B cell (primary cell): ENCODE measurements around the gene DEDD2. TPM values are rescaled to one million over a fixed set of nuclear protein-coding genes. Genes with fewer than 3 reads are reported as not detected.

Experiments
- ATAC-seq: fragments of 200-7000 bp; cut with Tn5 transposase; one replicate; pipeline ENCODE4 v1.10.0; 2021; ENCODE audit warnings: low read depth, mild to moderate bottlenecking, moderate number of reproducible peaks, moderate library complexity
- CTCF ChIA-PET: fragments of 350-600 bp; sonication (Branson Sonifier 250); formaldehyde crosslinking; loops from one replicate; lab custom pipeline; 2021; ENCODE audit warnings: antibody characterized with exemption, inconsistent platforms; lab: Charles Lee
- POLR2A ChIA-PET: fragments of 350-600 bp; sonication (Branson Sonifier 250); formaldehyde crosslinking; loops from one replicate; lab custom pipeline; 2021; ENCODE audit warnings: antibody characterized with exemption; lab: Charles Lee
- DNase-seq: peaks from one replicate; pipeline ENCODE4 v3.0.0; 2013
- H2AFZ ChIP-seq: 2 replicates; pipeline ENCODE4 v1.6.1; 2012; ENCODE audit warnings: mild to moderate bottlenecking, low read depth, low read length; ENCODE audit not compliant: insufficient read depth, poor library complexity, severe bottlenecking
- H3K27ac ChIP-seq, 2 donors: 1 replicate in 1 of 2; 2 replicates in 1 of 2; pipeline ENCODE4 v1.5.1; 2012 to 2013; ENCODE audit warnings: low read length in 2 of 2, mild to moderate bottlenecking in 2 of 2, moderate library complexity in 1 of 2
- H3K27me3 ChIP-seq, 4 experiments: fragments of 200-600 bp in 1 of 4; sonication (generic) in 1 of 4; replicated peaks in 1 of 4; 1 replicate in 2 of 4; 2 replicates in 2 of 4; pipeline versions ENCODE4 v1.6.1 to v1.7.0; 2013 to 2016; ENCODE audit warnings: low read length in 3 of 4, mild to moderate bottlenecking in 2 of 4, mixed read lengths in 1 of 4, moderate library complexity in 1 of 4; ENCODE audit not compliant: insufficient read depth in 4 of 4, control insufficient read depth in 3 of 4; ENCODE audit errors: control extremely low read depth in 1 of 4
- H3K36me3 ChIP-seq, 2 experiments: replicated peaks in 1 of 2; 1 replicate in 1 of 2; 2 replicates in 1 of 2; pipeline versions ENCODE4 v1.6.1 to v1.7.1; 2013; ENCODE audit warnings: low read length in 1 of 2; ENCODE audit not compliant: insufficient read depth in 2 of 2, control insufficient read depth in 1 of 2; ENCODE audit errors: control extremely low read depth in 1 of 2, extremely low read depth in 1 of 2
- H3K4me1 ChIP-seq, 2 donors: fragments of 200-600 bp in 1 of 2; sonication (generic) in 1 of 2; 1 replicate in 1 of 2; 2 replicates in 1 of 2; pipeline versions ENCODE4 v1.5.1 to v1.6.1; 2013 to 2017; ENCODE audit warnings: low read length in 2 of 2; ENCODE audit not compliant: control insufficient read depth in 2 of 2, insufficient read depth in 2 of 2
- H3K4me2 ChIP-seq: replicated peaks from 2 replicates; pipeline ENCODE3; 2012; ENCODE audit warnings: mild to moderate bottlenecking, low read depth, low read length; ENCODE audit not compliant: poor library complexity, severe bottlenecking
- H3K4me3 ChIP-seq, 5 experiments: fragments of 200-600 bp in 1 of 5; sonication (generic) in 1 of 5; 1 replicate in 3 of 5; 2 replicates in 2 of 5; pipeline versions ENCODE4 v1.5.1 to v1.7.0; 2011 to 2016; ENCODE audit warnings: low read length in 4 of 5, mild to moderate bottlenecking in 4 of 5, low read depth in 2 of 5, control low read depth in 1 of 5, moderate library complexity in 1 of 5; ENCODE audit not compliant: insufficient read depth in 1 of 5; ENCODE audit errors: control extremely low read depth in 1 of 5, extremely low read depth in 1 of 5
- H3K79me2 ChIP-seq: fragments of 200-600 bp; sonication (generic); one replicate; pipeline ENCODE4 v1.6.0; 2016; ENCODE audit warnings: low read length; ENCODE audit not compliant: control insufficient read depth, insufficient read depth
- H3K9ac ChIP-seq: fragments of 200-600 bp; sonication (generic); 2 replicates; pipeline ENCODE4 v1.6.1; 2017; ENCODE audit warnings: mild to moderate bottlenecking, low read length, moderate library complexity
- H3K9me3 ChIP-seq, 3 donors: one replicate each; pipeline versions ENCODE4 v1.6.1 to v1.7.1; 2013; ENCODE audit warnings: low read length in 2 of 3; ENCODE audit not compliant: control insufficient read depth in 2 of 3, insufficient read depth in 1 of 3; ENCODE audit errors: control extremely low read depth in 1 of 3
- H4K20me1 ChIP-seq: 2 replicates; pipeline ENCODE4 v1.6.0; 2012; ENCODE audit warnings: mild to moderate bottlenecking, low read length; ENCODE audit not compliant: insufficient read depth, control insufficient read depth, poor library complexity, severe bottlenecking
- H3K27ac Mint-ChIP-seq: one replicate; pipeline ENCODE4 v1.8.0; 2021; ENCODE audit warnings: mixed read lengths
- H3K27me3 Mint-ChIP-seq: one replicate; pipeline ENCODE4 v1.8.0; 2021; ENCODE audit warnings: mixed read lengths
- H3K4me1 Mint-ChIP-seq: one replicate; pipeline ENCODE4 v1.8.0; 2021; ENCODE audit warnings: mixed read lengths
- H3K4me3 Mint-ChIP-seq: one replicate; pipeline ENCODE4 v1.8.0; 2021; ENCODE audit warnings: mixed read lengths
- H3K9me3 Mint-ChIP-seq: one replicate; pipeline ENCODE4 v1.8.0; 2022; ENCODE audit warnings: mixed read lengths; ENCODE audit not compliant: insufficient read depth
- CTCF ChIP-seq: fragments of 200-600 bp; IDR thresholded peaks from one replicate; pipeline ENCODE4 v1.8.0; 2022; ENCODE audit warnings: antibody characterized with exemption, mild to moderate bottlenecking
- EZH2 ChIP-seq: IDR thresholded peaks from 2 replicates; pipeline ENCODE4 v1.6.1; 2012; ENCODE audit warnings: borderline replicate concordance, low read depth, mild to moderate bottlenecking, moderate library complexity, low read length; ENCODE audit not compliant: insufficient read depth, poor library complexity, severe bottlenecking
- WGBS: methylation state at CpG from one replicate; pipeline ENCODE4 v1.1.5; 2013; ENCODE audit warnings: missing lambda C conversion rate; ENCODE audit not compliant: insufficient coverage; 5-methylcytosine and 5-hydroxymethylcytosine counted together
- intact Hi-C: fragments of 100-400 bp; cut with micrococcal nuclease; formaldehyde crosslinking; loops from one replicate; pipeline ENCODE4 v1.10.0; 2022
- polyA plus RNA-seq: library from polyadenylated mRNA; depleted of rRNA; stranded (reverse); fragments of >200 nt; gene quantifications from 2 replicates; pipeline ENCODE4 v1.2.3, GENCODE V29; 2012
- total RNA-seq, 2 donors: library from RNA; stranded (reverse); fragments of 120-200 nt in 1 of 2; gene quantifications; 1 replicate in 1 of 2; 2 replicates in 1 of 2; pipeline versions ENCODE4 v1.2.3 to v1.2.4, GENCODE V29; 2013 to 2022

DEDD2 gene
- total and polyA plus RNA-seq, 2 donors (not counting 1 experiment from before 2014, with no cell fraction given) = 52.8 to 90.6 TPM

GRCh38 chr19:42255766-42256745 lies 38.6 kb upstream of the DEDD2 start:
- H3K4me1 ChIP-seq = peaks cover 23 to 34% of the 10 kb centered on the region in 2 donors
- H3K27me3 ChIP-seq = peaks cover 0 to 4% (median 0%) of the 10 kb centered on the region in 4 experiments
- Mint-ChIP-seq H3K4me3 (peak overlapping the region; percentile 85), H3K27ac (peak overlapping the region; percentile 67), H3K4me1 (peaks cover 24% of the 10 kb centered on the region), H3K9me3 (no peaks in the 10 kb centered on the region), H3K27me3 (no peaks in the 10 kb centered on the region)
- TF ChIP-seq CTCF (no peak), EZH2 (no peak)
- CTCF ChIA-PET = interaction anchor here (1.4 to 1.7 kb wide), 3 partner anchors 11 to 24 kb away, joined by 4 to 5 read pairs (median 5); no protein-coding TSS in a partner anchor
- ATAC-seq (no peak), DNase-seq (peak; percentile 56)
- H3K4me3 ChIP-seq = peak overlapping the region; percentile 36 to 100 (median 97)
- peaks cover 30% of the 10 kb centered on the region for H3K79me2 ChIP-seq
- H3K36me3 ChIP-seq = no peaks in the 10 kb centered on the region
- no peaks in the 10 kb centered on the region for H3K9me3 ChIP-seq
- H3K9ac ChIP-seq = peak overlapping the region; percentile 95
- H2AFZ ChIP-seq = peak overlapping the region; percentile 93
- WGBS = 14% methylated on average over 35 of the region's 38 CpGs
- H3K27ac ChIP-seq = peak overlapping the region in 1 of 2 donors; percentile 60
- H3K4me2 ChIP-seq = peak overlapping the region; percentile 99
- intact Hi-C loops = loop anchor here (1.0 kb wide), 3 partner anchors 12 to 39 kb away; partner anchors contain the start of gene DEDD2
- peaks cover 16% of the 10 kb centered on the region for H4K20me1 ChIP-seq
- POLR2A ChIA-PET = interaction anchor here (0.7 kb wide), 1 partner anchor 27 kb away, joined by 3 read pairs; no protein-coding TSS in a partner anchor
